Skeletal muscle tissue (tissue), 4 donors: Measurements from ENCODE around the gene CHST4. TPM values are rescaled to one million over a fixed set of nuclear protein-coding genes. Genes with fewer than 3 reads are reported as not detected.
"Not testable (repeated sequence)": the region's sequence is repeated elsewhere in the genome, so short reads cannot be mapped to it uniquely, and the experiment has no call there.

Source experiments
- H3K27ac ChIP-seq: one replicate; pipeline ENCODE4 v1.7.0; 2013; ENCODE audit warnings: mild to moderate bottlenecking, low read depth, low read length, inconsistent platforms
- H3K27me3 ChIP-seq, 3 donors: one replicate each; pipeline ENCODE4 v1.7.0; 2013; ENCODE audit warnings: low read length in 3 of 3; ENCODE audit not compliant: control insufficient read depth in 3 of 3, insufficient read depth in 3 of 3
- H3K36me3 ChIP-seq, 3 donors: one replicate each; pipeline ENCODE4 v1.7.0; 2013; ENCODE audit warnings: low read length in 3 of 3; ENCODE audit not compliant: control insufficient read depth in 3 of 3, insufficient read depth in 3 of 3
- H3K4me1 ChIP-seq, 3 donors: one replicate each; pipeline ENCODE4 v1.7.0; 2013; ENCODE audit warnings: low read length in 3 of 3, mild to moderate bottlenecking in 3 of 3; ENCODE audit not compliant: control insufficient read depth in 3 of 3, insufficient read depth in 3 of 3
- H3K4me3 ChIP-seq, 3 donors: one replicate each; pipeline ENCODE4 v1.7.0; 2013; ENCODE audit warnings: low read length in 3 of 3
- H3K9ac ChIP-seq, 3 donors: one replicate each; pipeline ENCODE4 v1.7.0; 2013; ENCODE audit warnings: low read length in 3 of 3, mild to moderate bottlenecking in 3 of 3, moderate library complexity in 2 of 3, low read depth in 1 of 3
- H3K9me3 ChIP-seq, 3 donors: one replicate each; pipeline ENCODE4 v1.7.0; 2013; ENCODE audit warnings: low read length in 3 of 3; ENCODE audit not compliant: control insufficient read depth in 3 of 3
- total RNA-seq: library from RNA; depleted of rRNA; stranded (reverse); fragments of >200 nt; gene quantifications from one replicate; pipeline ENCODE4 v1.2.3, GENCODE V29; 2014
- donor health status: Osteomylitis.

The CHST4 gene
- total RNA-seq, 1 donor from 2014 or later: not detected

DNA sequence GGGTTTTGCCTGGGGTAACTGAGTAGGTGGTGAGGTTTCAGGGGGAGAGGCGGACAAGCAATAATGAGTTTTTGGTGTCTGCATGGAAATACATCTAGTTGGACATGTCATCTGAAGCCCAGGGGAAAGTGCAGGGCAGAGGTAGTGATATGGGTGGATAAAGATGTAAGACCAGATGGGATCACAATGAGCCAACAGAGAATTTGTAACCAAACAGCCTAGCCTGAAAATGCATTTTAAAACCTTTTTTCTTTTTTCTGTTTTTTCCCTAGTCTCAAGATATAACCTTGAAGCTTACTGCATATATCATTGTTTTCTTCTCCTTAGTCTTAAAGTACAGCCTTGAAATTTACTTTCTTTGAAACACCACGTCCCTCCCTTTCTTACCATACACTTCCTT is 33.4 kb upstream of the CHST4 start:
- no peak overlapping the region for H3K9ac ChIP-seq
- H3K27ac ChIP-seq: no peak overlapping the region
- no peaks in the 10 kb centered on the region for H3K36me3 ChIP-seq
- H3K27me3 ChIP-seq: no peaks in the 10 kb centered on the region
- no peaks in the 10 kb centered on the region for H3K4me1 ChIP-seq
- no peaks in the 10 kb centered on the region for H3K9me3 ChIP-seq
- H3K4me3 ChIP-seq: no peak overlapping the region

DNA sequence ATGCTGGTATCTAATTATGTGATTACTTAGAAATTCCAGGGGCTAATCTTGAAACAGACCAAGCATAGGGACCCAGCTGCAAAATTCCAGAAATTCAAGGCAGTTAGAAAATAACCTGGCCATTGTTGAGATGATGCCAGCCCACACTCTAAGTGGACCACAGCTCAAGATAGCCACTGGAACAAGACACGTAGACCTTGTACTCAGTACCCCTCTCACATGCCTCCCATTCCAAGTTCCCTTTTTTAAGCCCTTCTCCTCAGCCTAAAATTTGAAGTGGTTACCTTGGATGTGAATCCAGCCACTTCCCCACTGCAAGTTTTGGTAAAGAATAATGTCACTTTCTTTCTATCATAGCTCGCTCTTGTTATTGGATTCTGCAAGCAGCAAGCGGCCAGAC is 33.0 kb upstream of the CHST4 start:
- Histone ChIP-seq H3K4me1 (no peaks in the 10 kb centered on the region), H3K9me3 (no peaks in the 10 kb centered on the region), H3K27me3 (no peaks in the 10 kb centered on the region), H3K36me3 (no peaks in the 10 kb centered on the region), H3K27ac (no peak overlapping the region), H3K4me3 (no peak overlapping the region), H3K9ac (no peak overlapping the region)

DNA sequence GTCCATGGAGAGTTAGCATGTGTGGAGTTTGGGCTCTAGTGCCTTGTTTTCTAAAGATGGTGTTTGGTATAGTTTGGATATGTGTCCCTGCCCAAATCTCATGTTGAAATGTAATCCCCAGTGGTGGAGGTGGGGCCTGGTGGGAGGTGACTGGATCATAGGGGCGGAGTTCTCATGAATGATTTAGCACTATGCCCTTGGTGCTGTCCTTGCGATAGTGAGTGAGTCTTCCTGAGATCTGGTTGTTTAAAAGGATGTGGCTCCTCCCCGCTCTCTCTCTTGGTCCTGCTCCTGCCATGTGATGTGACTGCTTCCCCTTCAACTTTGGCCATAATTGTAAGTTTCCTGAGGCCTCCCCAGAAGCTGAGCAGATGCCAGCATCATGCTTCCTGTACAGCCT is 28.2 kb upstream of the CHST4 start:
- Histone ChIP-seq H3K27me3 (peaks cover 0 to 2% (median 0%) of the 10 kb centered on the region in 3 donors), H3K27ac (no peak overlapping the region), H3K36me3 (no peaks in the 10 kb centered on the region), H3K4me3 (no peak overlapping the region), H3K9me3 (no peaks in the 10 kb centered on the region), H3K9ac (no peak overlapping the region), H3K4me1 (no peaks in the 10 kb centered on the region)

DNA sequence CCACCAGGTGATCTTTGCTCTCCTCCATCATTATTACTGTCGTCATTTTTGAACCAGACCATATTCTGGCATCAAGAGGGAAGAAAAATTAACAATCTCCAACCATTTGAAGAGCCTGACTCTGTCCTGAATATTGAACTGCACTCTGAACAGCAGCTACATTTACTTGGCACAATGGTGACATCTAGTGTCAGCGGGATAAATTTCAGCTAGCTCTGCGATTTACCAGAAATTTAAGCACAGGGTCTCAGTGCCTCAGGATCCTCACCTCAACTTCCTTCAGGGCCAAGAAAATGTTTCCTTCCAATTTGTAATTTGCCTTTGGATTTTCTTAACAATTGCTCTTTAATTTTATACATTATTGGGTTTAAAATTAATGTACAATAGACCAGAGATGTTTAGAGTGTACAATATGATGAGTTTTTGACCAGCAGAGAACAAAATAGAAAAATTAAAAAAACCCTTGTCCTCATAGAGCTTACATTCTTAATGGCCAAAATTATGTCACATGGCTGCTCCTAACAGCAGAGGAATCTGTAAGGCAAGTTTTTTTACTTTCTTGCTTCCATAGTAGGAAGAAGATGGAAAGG is 26.4 kb upstream of the CHST4 start:
- Histone ChIP-seq H3K9me3 (no peaks in the 10 kb centered on the region), H3K27me3 (peaks cover 0 to 2% (median 0%) of the 10 kb centered on the region in 3 donors), H3K27ac (no peak overlapping the region)

DNA sequence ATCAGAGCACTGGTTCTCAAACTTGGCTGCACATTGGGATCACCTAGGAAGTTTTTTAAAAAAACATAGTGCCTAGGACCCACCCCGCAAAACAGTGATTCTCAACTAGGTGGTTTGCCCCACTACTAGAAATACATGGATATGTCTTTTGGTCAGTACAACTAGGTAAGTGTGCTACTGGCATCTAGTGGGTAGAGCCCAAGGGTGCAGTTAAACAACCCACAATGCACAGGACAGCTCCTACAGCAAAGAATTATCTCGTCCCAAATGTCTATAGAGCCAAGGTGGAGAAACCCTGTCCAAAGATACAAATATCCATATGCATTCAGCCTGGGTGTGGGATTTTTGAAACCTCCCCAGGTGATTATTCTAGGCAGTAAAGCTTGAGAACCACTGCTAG is 25.3 kb upstream of the CHST4 start:
- Histone ChIP-seq H3K27ac (no peak overlapping the region), H3K9ac (no peak overlapping the region), H3K4me1 (no peaks in the 10 kb centered on the region), H3K4me3 (no peak overlapping the region), H3K36me3 (no peaks in the 10 kb centered on the region), H3K9me3 (no peaks in the 10 kb centered on the region), H3K27me3 (peaks cover 0 to 2% (median 0%) of the 10 kb centered on the region in 3 donors)

More for the DNA sequence above, 26.4 kb upstream of the CHST4 start:
- Histone ChIP-seq H3K4me1 (no peaks in the 10 kb centered on the region), H3K9ac (no peak overlapping the region), H3K36me3 (no peaks in the 10 kb centered on the region), H3K4me3 (no peak overlapping the region)

DNA sequence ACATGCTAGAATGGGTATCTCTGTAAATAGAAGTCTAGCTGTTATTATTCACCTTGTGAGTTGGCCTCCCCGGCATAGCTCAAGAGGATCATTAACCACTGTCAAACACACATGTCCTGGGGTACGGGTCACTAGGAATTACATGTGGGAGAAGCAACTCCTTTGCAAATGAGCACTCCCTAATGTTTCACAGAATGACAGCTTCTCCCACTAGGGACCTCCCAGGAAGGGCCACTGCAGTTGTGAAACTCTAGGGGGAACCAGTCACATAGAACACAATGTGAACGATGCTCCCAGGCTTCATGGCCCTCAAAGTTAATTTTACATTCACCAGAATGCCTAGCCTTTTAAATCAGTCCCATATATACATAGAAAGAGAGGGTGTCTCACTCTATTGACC is 24.7 kb upstream of the CHST4 start:
- H3K9ac ChIP-seq: no peak overlapping the region
- H3K27ac ChIP-seq: no peak overlapping the region
- H3K4me1 ChIP-seq: no peaks in the 10 kb centered on the region
- no peaks in the 10 kb centered on the region for H3K36me3 ChIP-seq
- no peak overlapping the region for H3K4me3 ChIP-seq
- H3K27me3 ChIP-seq: peaks cover 0 to 2% (median 0%) of the 10 kb centered on the region in 3 donors
- H3K9me3 ChIP-seq: no peaks in the 10 kb centered on the region

DNA sequence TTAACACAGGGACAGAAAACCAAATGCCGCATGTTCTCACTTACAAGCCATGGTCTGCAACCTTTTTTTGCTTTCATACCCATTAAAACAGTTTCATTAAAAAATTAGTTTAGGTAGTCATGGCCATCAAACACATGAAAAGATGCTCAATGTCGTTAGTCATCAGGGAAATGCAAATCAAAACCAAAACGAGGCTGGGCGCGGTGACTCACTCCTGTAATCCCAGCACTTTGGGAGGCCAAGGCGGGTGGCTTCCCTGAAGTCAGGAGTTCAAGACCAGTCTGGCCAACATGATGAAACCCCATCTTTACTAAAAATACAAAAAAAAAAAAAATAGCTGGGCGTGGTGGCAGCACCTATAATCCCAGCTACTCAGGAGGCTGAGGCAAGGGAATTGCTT is 22.2 kb upstream of the CHST4 start:
- not testable (repeated sequence) for H3K9me3 ChIP-seq, H3K9ac ChIP-seq, H3K27ac ChIP-seq, H3K4me1 ChIP-seq, H3K4me3 ChIP-seq, H3K36me3 ChIP-seq, H3K27me3 ChIP-seq

DNA sequence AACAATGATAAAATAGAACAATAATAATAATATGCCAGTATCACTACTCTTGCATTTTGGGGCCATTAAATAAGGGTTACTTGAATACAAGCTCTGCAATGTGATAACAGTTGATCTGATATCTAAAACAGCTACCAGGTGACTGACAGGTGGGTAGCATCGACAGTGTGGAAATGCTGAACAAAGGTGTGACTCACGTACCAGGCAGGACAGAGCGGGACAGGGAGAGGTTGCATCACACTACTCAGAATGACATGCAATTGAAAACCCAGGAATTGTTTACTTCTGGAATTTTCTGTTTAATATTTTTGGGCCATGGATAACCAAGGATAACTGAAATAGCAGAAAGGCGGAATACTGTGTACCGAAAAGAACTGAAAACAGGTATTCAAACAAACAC is 21.3 kb upstream of the CHST4 start:
- Histone ChIP-seq H3K4me1 (no peaks in the 10 kb centered on the region), H3K36me3 (no peaks in the 10 kb centered on the region), H3K9me3 (no peaks in the 10 kb centered on the region), H3K27me3 (peaks cover 0 to 2% (median 0%) of the 10 kb centered on the region in 3 donors), H3K27ac (no peak overlapping the region), H3K9ac (no peak overlapping the region), H3K4me3 (no peak overlapping the region)

DNA sequence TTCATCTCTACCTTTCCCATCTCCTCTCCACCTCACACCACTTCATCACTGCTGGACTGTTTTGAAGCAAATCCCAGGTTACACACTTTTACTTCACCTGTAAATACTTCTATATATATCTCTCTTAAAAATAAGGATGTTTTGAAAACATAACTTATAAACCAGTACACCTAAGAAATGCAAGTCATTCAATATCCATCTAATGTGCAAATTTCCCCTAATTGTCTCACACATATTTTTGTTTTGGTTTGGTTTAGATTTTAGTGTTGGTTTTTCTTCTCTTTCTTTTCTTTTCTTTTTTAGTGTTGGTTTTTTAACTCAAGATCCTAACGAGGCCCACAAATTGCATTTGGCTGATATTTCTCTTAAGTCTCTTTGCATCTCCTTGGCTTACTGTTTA is 19.2 kb upstream of the CHST4 start:
- no peak overlapping the region for H3K27ac ChIP-seq
- no peaks in the 10 kb centered on the region for H3K27me3 ChIP-seq
- no peak overlapping the region for H3K9ac ChIP-seq
- H3K9me3 ChIP-seq: no peaks in the 10 kb centered on the region
- H3K4me3 ChIP-seq: no peak overlapping the region
- H3K4me1 ChIP-seq: no peaks in the 10 kb centered on the region
- H3K36me3 ChIP-seq: no peaks in the 10 kb centered on the region

DNA sequence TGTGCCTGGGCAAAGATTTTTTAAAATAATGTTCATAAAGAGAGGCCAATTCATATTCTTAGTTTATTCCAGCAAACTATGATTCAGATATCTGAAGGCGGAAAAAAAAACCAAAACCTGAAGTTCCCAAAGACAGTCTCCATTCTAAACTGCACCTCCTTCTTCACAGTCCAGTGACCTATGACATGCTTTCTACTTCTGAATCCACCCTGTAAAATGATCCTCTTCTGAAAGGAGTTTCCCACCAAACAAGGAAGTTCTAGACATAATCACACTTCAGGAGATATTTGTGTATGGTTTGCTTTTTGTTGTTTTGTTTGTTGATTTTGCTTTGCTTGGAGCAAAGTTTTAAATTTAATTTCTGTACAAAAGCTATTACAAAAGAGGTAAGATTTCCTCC is 12.9 kb upstream of the CHST4 start:
- Histone ChIP-seq H3K27ac (no peak overlapping the region), H3K4me1 (no peaks in the 10 kb centered on the region), H3K9me3 (no peaks in the 10 kb centered on the region), H3K36me3 (no peaks in the 10 kb centered on the region), H3K4me3 (no peak overlapping the region), H3K9ac (no peak overlapping the region), H3K27me3 (peaks cover 0 to 4% (median 0%) of the 10 kb centered on the region in 3 donors)
